ENCODE data around the gene ZNF480.

Gene ZNF480

DNA sequence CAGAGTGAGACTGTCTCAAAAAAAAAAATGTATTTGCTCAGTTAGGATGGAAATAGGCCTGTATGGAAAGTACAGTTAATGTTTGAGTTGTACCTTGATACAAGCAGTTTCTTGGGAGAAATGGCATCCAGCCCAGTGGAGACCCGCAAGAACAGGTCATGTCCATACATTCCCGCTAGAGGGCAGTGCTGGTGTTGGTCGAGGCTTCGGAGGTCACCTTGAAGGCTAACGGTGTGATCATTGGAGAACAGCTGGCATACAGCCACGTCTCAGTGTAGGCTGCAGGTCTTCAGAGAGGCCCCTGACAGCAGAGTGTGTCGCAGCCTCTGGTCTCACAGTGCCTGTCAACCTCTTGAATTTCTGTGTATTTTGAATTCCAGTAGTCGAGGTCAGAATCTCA is 46.6 kb downstream of the ZNF480 start:
- Histone ChIP-seq H3K4me3 (ENCODE audit: low read length) (no peak overlapping the region), H3K36me3 (ENCODE audit: insufficient read depth, low read depth, low read length) (peaks cover 8% of the 10 kb centered on the region), H3K27me3 (ENCODE audit: insufficient read depth, low read length) (no peaks in the 10 kb centered on the region), H3K27ac (ENCODE audit: low read length) (no peak overlapping the region), H3K9ac (ENCODE audit: low read depth, low read length) (no peak overlapping the region), H3K9me3 (ENCODE audit: insufficient read depth, low read depth, low read length) (no peaks in the 10 kb centered on the region), H3K4me1 (ENCODE audit: insufficient read depth, low read length) (no peaks in the 10 kb centered on the region)

- no peaks in the 10 kb centered on the region for H3K9me3 ChIP-seq (ENCODE audit: insufficient read depth, low read depth, low read length)
- peaks cover 8% of the 10 kb centered on the region for H3K36me3 ChIP-seq (ENCODE audit: insufficient read depth, low read depth, low read length)
- no peak overlapping the region for H3K27ac ChIP-seq (ENCODE audit: low read length)
- H3K9ac ChIP-seq (ENCODE audit: low read depth, low read length): no peak overlapping the region
- H3K27me3 ChIP-seq (ENCODE audit: insufficient read depth, low read length): no peaks in the 10 kb centered on the region
- no peaks in the 10 kb centered on the region for H3K4me1 ChIP-seq (ENCODE audit: insufficient read depth, low read length)
- H3K4me3 ChIP-seq (ENCODE audit: low read length): no peak overlapping the region
Observed at GRCh38 chr19:52345162-52345561, 48.2 kb downstream of the ZNF480 start.

DNA sequence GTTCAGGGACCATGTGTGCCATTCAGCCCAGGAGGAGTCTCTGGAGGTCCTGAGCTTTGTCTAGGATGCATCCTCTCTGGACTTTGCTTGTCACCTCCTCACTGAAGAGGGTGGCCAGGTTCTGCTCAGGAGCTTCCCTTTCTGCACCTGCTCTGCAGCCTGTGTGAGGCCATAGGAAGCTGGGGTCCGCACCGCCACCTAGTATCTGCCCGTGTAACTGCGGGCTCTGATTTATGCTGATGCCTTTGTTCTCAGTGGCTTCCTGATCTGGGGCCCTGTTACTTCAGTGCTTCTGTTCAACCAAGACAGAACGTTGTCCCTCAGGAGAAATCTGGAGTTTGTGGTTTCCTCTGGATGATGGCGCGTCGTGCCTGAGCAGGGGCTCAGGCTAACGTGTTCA is 54.5 kb downstream of the ZNF480 start:
- H3K27ac ChIP-seq (ENCODE audit: low read length): no peak overlapping the region
- H3K9me3 ChIP-seq (ENCODE audit: insufficient read depth, low read depth, low read length): peaks cover 17% of the 10 kb centered on the region
- no peaks in the 10 kb centered on the region for H3K4me1 ChIP-seq (ENCODE audit: insufficient read depth, low read length)
- H3K9ac ChIP-seq (ENCODE audit: low read depth, low read length): no peak overlapping the region
- no peak overlapping the region for H3K4me3 ChIP-seq (ENCODE audit: low read length)
- H3K36me3 ChIP-seq (ENCODE audit: insufficient read depth, low read depth, low read length): peaks cover 26% of the 10 kb centered on the region
- H3K27me3 ChIP-seq (ENCODE audit: insufficient read depth, low read length): no peaks in the 10 kb centered on the region

- Histone ChIP-seq H3K4me3 (ENCODE audit: low read length) (no peak overlapping the region), H3K4me1 (ENCODE audit: insufficient read depth, low read length) (no peaks in the 10 kb centered on the region), H3K9ac (ENCODE audit: low read depth, low read length) (no peak overlapping the region), H3K27ac (ENCODE audit: low read length) (no peak overlapping the region), H3K9me3 (ENCODE audit: insufficient read depth, low read depth, low read length) (peaks cover 74% of the 10 kb centered on the region), H3K27me3 (ENCODE audit: insufficient read depth, low read length) (no peaks in the 10 kb centered on the region), H3K36me3 (ENCODE audit: insufficient read depth, low read depth, low read length) (peaks cover 22% of the 10 kb centered on the region)
Observed at GRCh38 chr19:52366414-52366824, 69.5 kb downstream of the ZNF480 start.

DNA sequence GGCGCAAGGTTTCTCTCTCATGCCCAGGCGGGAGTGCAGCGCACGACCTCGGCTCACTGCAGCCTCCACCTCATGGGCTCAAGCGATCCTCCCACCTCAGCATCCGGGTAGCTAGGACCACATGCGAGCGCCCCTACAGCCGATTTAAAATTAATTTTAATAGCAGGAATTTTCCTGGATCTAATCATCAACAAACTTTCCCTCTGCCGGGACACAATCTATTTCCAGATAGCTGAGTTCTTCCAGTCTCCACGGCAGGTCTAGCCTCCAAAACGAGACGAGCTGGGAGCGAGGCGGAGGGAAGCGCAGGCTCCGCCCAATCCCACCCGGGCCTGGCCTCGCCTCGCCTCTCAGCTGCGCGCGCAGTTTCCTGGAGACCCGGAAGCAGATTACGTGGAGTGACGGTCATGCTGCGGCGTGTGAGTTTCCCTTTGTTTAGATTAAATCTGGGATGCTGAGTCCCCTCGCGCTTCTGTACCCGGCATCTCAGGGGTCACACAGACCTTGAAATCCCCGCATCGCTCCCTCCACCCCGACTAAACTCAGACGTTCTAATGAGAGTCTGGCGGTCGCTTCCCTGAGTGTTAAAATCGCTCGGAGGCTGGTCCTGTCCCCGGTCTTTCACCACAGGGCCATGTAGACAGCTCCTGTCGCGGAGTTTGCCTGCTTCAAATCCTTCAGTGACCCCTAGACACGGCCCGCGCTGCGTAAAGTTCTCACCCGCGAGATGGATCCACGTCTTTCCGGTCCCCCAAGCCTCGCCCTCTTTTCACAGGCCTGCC is 72.8 kb downstream of the ZNF480 start, which contains the start of gene ZNF880:
Gene ZNF880 (plus strand): TSS at position 365 of the 782 bp plus-strand sequence. CDS start 43 bp downstream, at position 408.
- H3K9me3 ChIP-seq (ENCODE audit: insufficient read depth, low read depth, low read length): peaks cover 63% of the 10 kb centered on the region
- H3K9ac ChIP-seq (ENCODE audit: low read depth, low read length): peak within 1 kb of the TSS; percentile 92; the same call in 1 of the 2 replicates
- H3K36me3 ChIP-seq (ENCODE audit: insufficient read depth, low read depth, low read length): peaks cover 27% of the 10 kb centered on the region
- no peaks in the 10 kb centered on the region for H3K4me1 ChIP-seq (ENCODE audit: insufficient read depth, low read length)
- no peaks in the 10 kb centered on the region for H3K27me3 ChIP-seq (ENCODE audit: insufficient read depth, low read length)
- H3K4me3 ChIP-seq (ENCODE audit: low read length): peak within 1 kb of the TSS; percentile 82
- peak within 1 kb of the TSS; percentile 84 for H3K27ac ChIP-seq (ENCODE audit: low read length)

GRCh38 chr19:52370341-52370710 is 73.4 kb downstream of the ZNF480 start:
- no peaks in the 10 kb centered on the region for H3K27me3 ChIP-seq (ENCODE audit: insufficient read depth, low read length)
- H3K4me1 ChIP-seq (ENCODE audit: insufficient read depth, low read length): no peaks in the 10 kb centered on the region
- H3K9ac ChIP-seq (ENCODE audit: low read depth, low read length): peak overlapping the region; percentile 92; the same call in 1 of the 2 replicates
- H3K4me3 ChIP-seq (ENCODE audit: low read length): peak overlapping the region; percentile 82; the same call in 1 of the 2 replicates
- H3K9me3 ChIP-seq (ENCODE audit: insufficient read depth, low read depth, low read length): peaks cover 58% of the 10 kb centered on the region
- H3K36me3 ChIP-seq (ENCODE audit: insufficient read depth, low read depth, low read length): peaks cover 27% of the 10 kb centered on the region
- peak overlapping the region; percentile 84 for H3K27ac ChIP-seq (ENCODE audit: low read length)
